HPDE6-E6E7 (cell line): ENCODE results near the gene ANKS4B.
"Not testable (repeated sequence)": the region's sequence is repeated elsewhere in the genome, so short reads cannot be mapped to it uniquely, and the experiment has no call there.

Experiments
- DNase-seq: peaks from one replicate; pipeline ENCODE4 v3.0.0; 2011; ENCODE audit warnings: missing footprints; ENCODE audit errors: extremely low spot score

The ANKS4B gene, protein sequence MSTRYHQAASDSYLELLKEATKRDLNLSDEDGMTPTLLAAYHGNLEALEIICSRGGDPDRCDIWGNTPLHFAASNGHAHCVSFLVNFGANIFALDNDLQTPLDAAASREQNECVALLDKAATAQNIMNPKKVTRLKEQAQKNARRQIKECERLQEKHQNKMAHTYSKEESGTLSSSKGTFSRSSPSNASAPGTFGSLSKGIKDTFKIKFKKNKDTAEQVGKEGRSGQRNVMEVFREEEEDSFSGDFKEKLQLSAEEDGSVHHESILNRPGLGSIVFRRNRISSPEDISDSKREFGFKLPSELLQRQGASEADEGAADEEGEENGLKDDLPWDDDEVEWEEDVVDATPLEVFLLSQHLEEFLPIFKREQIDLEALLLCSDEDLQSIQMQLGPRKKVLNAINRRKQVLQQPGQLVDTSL

DNA sequence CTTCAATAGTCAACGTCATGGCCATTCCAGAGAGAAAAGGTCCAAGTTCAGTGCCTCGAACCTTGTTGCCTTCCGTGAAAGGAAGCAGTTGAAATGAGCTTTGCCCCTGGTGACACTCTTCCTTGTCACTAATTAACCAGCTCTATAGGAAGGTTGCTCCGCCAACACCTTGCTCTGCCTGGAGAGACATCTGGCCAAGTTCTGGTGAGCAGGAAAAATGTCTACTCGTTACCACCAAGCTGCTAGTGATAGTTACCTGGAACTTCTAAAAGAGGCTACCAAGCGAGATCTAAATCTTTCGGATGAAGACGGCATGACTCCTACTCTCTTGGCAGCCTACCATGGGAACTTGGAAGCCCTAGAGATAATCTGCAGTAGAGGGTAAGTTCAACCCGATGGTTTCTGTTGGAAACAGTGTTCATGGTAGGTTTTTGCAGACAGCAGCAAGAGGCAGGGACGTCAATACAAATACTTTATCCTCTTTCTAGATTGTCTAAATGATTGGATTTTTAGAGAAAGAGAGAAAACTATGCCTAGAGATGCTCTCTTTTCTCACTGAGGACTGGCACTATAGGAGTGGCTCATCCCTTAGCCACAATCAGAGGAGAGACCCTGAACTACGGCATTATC lies at the start of gene ANKS4B:
TSS of gene ANKS4B (plus strand) at position 179 of the 630 bp plus-strand sequence. CDS start at position 218, 39 bp downstream.
- DNase-seq: no peak

DNA sequence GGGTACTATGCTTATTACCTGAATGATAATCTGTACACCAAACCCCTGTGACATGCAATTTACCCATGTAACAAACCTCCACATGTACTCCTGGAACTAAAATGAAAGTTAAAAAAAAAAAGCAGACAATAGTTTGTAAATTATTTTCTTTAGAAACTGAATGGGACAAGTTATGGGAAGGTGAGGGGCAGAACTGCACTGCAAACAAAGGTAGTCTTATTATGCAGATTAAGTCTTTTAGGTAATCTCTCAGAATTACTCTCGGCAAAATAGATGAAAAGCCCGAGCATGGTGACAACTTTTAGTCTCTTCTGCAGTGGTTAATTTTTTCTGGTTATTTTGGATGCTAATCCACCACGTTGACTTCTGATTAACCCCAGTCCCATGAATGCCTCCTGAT lies 49.5 kb upstream of the ANKS4B start:
- DNase-seq: no peak

DNA sequence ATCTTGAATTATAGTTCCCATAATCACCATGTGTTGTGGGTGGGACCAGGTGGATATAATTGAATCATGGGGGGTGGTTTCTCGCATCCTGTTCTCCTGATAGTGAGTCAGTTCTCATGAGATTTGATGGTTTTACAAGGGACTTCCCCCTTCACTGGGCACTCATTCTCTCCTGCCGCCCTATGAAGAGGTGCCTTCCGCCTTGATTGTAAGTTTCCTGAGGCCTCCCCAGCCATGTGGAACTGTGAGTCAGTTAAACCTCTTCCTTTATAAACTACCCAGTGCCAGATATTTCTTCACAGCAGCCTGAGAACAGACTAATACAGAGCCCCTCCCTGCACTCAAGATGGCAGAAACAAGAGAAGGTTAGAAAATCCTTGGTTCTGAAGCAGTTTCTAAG lies 48.7 kb upstream of the ANKS4B start:
- DNase-seq: no peak

DNA sequence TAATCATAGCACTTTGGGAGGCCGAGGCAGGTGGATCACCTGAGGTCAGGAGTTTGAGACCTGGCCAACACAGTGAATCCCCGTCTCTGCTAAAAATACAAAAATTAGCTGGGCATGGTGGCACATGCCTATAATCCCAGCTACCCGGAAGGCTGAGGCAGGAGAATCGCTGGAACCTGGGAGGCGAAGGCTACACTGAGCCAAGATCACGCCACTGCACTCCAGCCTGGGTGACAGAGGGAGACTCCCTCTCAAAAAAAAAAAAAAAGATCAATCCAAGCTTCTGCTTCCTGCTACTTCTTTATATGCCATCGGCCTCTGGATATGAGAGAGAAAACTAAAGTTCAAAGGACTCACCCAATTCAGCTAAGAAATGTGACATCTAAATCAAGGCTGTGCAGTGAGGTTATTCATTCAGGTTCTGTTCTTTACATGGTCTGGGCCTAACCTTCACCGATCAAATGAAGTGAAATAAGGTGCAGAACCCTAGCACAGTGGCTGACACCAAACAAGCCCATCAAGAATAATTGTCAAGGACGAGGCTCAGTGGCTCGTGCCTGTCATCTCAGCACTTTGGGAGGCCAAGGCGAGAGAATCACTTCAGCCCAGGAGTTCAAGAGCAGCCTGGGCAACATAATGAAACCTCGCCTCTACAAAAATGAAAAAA lies 47.7 kb upstream of the ANKS4B start:
- no peak for DNase-seq

DNA sequence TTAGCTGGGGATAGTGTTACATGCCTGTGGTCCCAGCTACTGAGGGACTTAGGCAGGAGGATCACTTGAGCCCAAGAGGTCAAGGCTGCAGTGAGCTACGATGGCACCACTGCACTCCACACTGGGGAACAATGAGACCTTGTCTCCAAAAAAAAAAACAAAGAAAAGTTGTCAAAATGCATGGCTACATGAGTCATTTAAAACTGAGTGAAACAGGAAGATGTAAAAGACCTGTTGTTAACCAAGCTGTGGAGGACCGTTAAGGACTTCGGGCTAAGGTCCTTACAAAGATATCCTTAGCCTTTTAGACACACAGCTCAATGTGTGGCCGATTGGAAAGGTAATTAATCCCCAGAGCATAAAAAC lies 47.2 kb upstream of the ANKS4B start:
- DNase-seq: no peak

DNA sequence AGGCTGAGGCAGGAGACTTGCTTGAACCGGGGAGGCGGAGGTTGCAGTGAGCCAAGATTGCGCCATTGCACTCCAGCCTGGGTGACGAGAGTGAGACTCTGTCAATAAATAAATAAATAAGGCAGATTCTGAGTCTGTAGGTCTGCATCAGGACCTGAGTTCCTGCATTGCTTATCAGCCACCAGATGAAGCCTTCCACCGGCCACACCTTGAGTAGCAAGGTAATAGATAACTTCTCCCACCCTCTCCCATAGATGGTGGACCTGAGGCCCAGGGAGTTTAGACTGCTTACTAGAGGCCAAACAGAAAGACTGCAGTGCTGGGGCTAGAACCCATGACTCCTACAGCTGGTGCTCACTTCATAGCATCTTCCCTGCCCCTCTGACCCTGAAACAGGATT lies 44.2 kb upstream of the ANKS4B start:
- no peak for DNase-seq

DNA sequence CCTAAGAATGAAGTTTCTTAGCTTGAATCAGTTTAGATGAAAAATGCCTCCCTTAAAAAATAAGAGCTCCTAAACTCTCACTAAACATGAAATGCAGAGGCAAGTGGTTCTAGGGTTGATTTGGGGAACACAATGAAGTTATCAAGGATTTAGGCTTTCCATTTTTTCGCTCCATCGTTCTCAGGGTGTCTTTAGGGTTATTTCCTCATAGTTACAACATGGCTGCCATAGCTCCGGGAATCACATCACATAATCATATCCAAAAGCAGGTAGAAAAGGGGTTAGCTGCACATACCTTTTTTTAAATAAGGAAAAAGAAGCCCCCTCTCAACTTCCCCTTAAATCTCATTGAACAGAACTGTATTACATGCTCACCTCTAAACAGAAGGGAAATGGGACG lies 43.5 kb upstream of the ANKS4B start:
- no peak for DNase-seq

DNA sequence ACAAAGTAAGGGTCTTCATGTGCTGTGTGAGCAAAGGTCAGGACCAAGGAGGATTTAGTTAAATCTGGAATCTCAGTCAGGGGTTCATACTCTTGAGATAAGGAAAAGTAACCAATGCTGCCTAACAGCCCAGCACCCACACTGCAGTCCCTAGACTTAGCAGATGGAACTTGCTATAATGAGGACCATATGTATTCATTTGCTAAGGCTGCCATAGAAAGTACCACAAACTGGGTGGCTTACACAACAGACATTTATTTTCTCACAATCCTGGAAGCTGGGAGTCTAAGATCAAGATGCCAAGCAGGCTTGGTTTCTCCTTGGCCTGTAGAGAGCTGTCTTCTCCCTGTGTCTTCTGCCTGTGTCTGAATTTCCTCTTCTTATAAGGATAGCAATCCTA lies 42.9 kb upstream of the ANKS4B start:
- DNase-seq: no peak

DNA sequence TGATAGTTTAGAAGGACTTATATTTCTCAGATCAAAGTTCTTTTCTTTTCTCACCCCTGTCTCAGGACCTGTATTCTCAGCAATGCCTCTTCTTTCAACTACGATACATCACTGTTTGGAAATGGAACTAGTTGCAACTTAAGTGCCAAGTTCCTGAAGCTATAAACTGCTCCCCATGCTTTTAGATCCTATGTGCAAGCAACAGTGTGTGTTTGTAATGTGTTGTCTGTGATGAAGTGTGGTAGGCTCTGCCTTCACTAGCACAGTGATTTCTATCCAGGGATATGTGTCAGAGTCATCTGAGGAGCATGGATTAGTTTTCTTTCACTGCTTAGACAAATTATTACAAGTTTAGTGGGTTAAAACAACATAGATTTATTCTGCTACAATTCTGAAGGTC lies 40.5 kb upstream of the ANKS4B start:
- no peak for DNase-seq

DNA sequence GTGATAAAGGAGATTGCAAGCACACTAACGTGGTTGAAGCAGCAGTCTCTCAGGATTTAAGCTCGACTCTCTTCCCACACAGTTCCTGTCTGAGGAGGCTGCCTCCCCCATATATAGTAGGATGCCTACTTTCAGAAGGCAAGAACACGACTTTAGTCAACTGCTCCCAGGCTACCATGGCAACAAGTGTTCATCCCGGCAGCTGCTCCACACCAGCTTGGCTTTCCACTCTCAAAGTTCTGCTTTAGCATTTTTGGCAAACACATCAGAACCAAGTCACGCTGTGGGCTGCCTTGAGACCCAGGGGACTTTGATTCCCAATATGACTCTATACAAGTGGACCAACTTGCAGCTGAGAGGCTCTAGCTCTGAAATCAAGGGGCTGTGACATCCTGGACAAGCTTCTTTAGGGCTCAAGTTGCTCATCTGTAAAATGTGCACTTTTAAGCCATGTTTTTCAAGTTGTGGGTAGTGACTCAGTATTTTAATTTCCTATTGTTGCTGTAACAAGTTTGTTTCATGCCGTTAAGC lies 38.7 kb upstream of the ANKS4B start:
- no peak for DNase-seq

DNA sequence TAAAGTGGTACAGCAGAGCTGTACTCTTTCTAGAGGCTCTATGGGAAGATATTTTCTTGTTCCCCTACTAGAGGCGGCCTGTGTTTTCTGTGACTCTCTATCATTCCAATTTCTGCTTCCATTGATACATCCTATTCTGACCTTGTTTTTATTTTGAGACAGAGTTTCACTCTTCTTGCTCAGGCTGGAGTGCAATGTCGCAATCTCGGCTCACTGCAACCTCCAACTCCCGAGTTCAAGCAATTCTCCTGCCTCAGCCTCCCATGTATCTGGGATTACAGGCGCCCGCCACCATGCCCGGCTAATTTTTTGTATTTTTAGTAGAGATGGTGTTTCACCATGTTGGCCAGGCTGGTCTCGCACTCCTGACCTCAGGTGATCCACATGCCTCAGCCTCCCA lies 38.2 kb upstream of the ANKS4B start:
- not testable (repeated sequence) for DNase-seq

DNA sequence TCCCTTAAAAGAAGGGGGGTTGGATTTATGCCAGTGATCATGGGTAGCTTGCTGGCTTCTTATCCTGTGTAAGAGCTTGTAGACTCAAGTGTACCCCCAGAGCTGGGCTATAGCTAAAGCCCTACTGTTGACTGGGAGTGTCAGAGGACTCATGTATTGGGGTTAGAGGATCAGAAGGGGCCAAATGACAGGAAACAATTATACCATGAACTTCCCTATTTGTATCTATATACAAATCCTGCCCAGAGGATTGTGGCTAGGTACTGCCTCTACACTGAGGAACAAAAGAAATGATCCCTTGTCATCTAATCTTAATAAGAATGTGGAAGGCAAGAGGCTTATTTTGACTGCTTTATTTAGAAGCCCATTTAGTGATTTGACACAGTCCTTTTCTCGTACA lies 36.4 kb upstream of the ANKS4B start:
- DNase-seq: no peak

DNA sequence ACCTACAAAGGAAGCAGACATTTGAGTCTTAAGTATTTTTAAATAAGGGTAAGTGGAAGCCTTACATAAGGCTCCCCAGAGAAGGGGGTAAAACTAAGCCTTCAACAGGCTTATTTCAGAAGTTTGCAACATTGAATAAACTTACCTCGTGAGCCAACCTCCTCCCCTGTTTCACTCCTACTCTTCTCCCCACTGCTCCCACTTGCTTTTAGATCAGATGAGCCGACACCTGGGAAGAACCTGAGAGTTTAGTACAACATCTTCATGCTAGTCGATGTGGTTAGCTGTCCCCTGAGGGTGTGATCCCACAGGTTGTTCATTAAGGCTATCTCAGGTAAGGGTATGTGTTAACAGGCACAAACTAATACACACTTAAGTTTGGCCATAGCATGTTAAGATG lies 35.9 kb upstream of the ANKS4B start:
- no peak for DNase-seq

DNA sequence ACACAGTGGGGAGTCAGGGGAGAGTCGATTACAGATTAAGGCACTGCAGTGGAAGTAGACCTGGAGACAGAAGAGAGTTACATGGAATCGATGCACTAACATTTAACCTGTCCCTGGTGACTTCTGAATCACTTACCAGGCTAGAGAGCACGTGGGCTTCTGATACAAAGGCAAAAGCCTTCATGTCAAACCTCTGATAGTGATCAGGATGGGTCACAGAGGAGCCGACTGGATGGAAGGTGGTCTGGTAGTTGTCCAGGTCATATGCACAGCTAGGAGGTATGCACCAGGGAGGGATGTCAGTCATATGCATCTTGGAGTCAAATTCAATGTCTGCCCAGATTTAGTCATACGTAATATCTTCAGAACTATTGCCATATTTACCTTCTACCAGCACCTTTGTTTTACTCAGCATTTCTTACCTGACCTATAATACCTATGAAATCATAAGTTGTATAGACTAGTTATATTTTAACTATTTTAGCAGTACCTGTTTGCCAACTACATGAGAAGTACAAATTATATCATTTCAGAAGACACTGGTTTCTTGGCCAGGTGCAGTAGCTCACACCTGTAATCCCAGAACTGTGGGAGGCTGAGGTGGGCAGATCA lies 33.8 kb upstream of the ANKS4B start:
- no peak for DNase-seq

DNA sequence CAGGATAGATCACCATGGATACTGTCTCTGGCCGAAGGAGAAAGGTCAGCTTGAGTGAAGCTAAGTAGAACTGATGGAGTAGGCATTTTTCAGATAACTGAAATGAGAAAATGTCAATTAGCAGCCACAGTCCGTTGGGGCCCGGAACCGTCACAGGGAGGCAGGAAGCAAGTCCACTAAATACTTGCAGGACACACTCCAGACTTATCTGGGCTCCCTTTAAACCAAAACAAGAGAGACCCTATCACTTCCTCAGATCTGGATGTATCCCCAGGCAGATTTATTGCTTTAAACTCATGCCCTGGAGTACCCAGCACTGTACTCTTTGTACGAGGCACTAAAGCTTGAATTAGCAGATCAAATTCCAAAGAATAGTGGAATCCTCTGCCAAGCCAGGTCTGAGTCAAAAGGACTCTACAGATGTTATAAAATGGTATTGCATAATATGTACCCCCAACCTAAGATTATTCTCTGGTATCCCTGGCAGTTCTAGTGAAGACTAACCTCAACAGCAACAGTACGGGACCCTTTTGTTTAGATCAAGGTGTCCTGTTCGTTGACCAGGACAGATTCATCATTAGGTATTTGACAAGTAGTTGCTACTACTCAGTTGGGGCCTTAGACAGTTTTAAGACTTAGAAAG lies 30.2 kb upstream of the ANKS4B start:
- no peak for DNase-seq

DNA sequence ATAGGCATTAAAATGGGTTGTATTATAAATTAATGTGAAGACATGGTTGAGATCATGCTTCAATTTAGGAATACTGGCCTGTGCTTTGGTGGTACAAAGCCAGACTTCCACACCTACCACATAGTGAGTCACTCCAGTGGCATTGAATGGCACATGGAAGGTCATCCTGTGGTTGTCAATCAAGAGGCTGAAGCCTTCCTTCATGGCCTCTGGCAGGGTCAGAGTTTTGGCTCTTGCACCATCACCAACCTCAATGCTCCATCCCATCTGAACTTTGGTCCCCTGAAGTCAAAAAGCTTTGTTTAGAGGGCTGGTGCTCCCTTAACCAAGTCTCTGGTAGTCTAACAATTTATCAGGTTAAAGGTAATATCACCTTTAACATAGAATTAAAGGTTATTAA lies 28.2 kb upstream of the ANKS4B start:
- no peak for DNase-seq

DNA sequence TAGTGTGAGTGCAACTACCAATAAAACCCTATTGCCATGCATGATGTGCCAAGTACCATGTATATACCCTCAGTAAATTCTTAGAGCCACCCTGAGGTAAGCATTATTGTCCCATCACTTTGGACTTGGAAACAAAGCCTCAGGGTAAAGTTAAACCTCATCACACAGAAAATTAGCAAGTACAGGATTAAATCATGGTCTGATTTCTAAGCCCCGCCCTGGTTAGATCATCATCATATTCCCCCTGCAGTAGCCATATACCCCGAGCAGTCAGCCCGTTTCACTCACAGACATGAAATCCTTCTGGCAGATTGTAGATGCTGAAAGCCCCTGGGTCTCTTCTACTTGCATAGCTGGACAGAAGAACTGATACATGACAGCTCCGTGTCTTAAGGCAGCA lies 26.9 kb upstream of the ANKS4B start:
- no peak for DNase-seq

DNA sequence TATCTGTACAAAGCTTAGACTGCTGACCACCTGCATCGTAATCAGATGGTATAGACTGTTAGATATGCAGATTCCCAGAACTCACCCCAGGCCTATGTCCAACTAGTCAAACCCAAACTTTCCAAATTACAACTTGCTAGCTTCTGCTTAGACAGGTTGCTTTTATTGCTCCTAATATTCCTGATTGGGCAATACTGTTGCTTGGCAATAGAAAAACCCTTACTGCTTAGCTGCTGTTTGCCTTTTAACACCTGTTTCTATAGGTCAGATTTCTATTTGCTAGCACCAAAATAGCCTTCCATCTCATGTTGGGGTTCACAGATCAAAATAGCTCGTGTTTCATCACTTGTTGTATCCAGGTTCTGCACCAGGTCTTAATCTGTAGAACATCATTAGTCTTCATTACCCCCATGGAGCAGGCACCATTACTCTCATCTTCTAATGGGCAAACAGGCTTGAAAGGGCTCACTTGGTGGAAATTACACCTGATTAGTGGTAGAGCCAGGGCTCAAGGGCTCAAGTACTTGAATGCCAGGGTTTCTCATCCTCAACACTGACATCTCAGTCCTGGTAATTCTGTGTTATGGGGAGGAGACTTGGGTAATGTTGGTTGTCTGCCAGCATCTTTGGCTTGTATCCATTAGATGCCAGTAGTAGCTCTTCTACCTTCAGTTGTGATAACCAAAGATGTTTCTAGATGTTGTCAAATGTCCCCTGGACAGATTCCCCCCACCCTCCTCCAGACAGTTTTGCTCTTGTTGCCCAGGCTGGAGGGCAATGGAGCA lies 24.9 kb upstream of the ANKS4B start:
- no peak for DNase-seq

DNA sequence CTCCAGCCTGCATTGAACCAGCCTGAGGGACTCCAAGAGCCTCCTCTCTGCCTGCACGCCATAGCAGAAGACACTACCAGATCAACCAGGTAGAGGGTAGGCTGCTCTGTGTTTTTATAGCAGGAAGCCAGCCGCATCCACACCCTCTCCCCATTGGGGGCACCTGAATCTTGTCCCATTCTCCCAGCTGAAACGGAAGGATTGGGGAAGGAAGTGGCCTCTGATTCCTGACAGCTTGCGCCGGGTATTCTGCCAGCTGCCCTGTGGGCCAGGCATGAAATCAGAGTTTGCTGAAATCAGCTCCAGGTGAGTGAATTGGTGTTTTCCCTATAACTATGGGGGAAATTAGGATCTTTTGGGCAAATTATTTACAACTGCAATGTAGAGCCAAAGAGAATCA lies 22.0 kb upstream of the ANKS4B start, which contains the start of gene ZP2:
TSS of gene ZP2 (minus strand) at position 89 of the 400 bp plus-strand sequence. CDS start at position 62, 27 bp downstream.
- no peak for DNase-seq

DNA sequence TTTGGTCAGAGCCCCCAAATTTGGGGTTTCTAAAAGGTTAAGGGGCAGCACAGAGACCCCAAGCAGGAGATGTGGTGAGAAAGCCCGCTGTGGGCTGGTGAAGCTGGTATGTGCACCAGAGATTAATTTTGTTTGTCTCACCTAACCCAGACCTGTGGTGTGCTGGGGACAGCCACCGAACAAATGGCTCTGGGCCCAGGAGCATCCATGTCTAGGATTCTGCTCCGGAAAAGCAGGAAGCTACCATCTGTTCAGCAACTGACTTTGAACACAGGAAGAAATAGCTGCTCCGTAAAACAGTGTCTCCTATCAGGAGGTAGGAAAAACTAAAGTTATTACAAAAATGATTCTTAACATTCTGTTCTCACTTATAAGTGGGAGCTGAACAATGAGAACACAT lies 19.4 kb upstream of the ANKS4B start:
- no peak for DNase-seq

DNA sequence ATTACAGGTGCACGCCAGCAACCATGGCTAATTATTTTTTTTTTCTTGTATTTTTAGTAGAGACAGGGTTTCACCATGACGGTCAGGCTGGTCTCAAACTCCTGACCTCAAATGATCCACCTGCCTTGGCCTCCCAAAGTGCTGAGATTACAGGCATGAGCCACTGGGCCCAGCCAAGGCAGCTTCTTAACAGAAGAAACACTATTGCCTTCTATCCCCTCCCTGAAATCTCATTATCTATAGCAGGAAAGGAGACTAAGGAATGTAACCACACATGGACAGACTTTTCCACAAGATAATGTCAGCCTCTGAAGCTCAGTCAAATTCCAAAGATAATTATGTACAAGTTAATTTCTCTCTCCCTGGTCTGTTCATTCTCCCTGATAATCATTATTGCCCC lies 16.4 kb upstream of the ANKS4B start:
- DNase-seq: no peak
